Posterior cingulate gyrus (tissue), 11 donors: ENCODE measurements around the gene OR10C1.
"Not testable (repeated sequence)": the region's sequence is repeated elsewhere in the genome, so short reads cannot be mapped to it uniquely, and the experiment has no call there.

ENCODE experiments used
- DNase-seq, 10 donors: peaks; one replicate each; pipeline versions ENCODE4 v3.0.0 to v3.0.0-alpha.2; 2020 to 2021; ENCODE audit warnings: mixed read lengths in 3 of 10
- intact Hi-C: fragments of 100-400 bp; cut with DNase I; formaldehyde crosslinking; loops from one replicate; pipeline ENCODE4 v1.15.1; 2023

Gene OR10C1

GRCh38 chr6:29439006-29439405 lies at the start of gene OR10C1:
Gene OR10C1, plus strand, starts transcription at chr6:29439306. Its CDS starts 710 bp downstream, at chr6:29440016.
- DNase-seq: no peak
- intact Hi-C loops: no loop called here

GRCh38 chr6:29395331-29395730 lies 43.8 kb upstream of the OR10C1 start, which contains the start of gene OR12D2:
Gene OR12D2, plus strand, starts transcription at chr6:29395631. Its CDS starts 1,069 bp downstream, at chr6:29396700.
- no peak for DNase-seq
- intact Hi-C loops: no loop called here

GRCh38 chr6:29399525-29399924 lies 39.6 kb upstream of the OR10C1 start:
- no peak for DNase-seq
- intact Hi-C loops: no loop called here

GRCh38 chr6:29403801-29404200 lies 35.3 kb upstream of the OR10C1 start:
- intact Hi-C loops: no loop called here
- DNase-seq: no peak

GRCh38 chr6:29414588-29414987 lies 24.5 kb upstream of the OR10C1 start, which contains the start of gene OR12D1:
Gene OR12D1, plus strand, starts transcription at chr6:29414928.
- DNase-seq: no peak
- intact Hi-C loops: no loop called here

GRCh38 chr6:29419516-29419915 lies 19.6 kb upstream of the OR10C1 start:
- intact Hi-C loops: no loop called here
- no peak for DNase-seq

GRCh38 chr6:29424168-29424567 lies 14.9 kb upstream of the OR10C1 start:
- intact Hi-C loops: no loop called here
- no peak for DNase-seq

- intact Hi-C loops: no loop called here
Measured at GRCh38 chr6:29424575-29424974, 14.5 kb upstream of the OR10C1 start.

GRCh38 chr6:29425075-29425474 lies 14.0 kb upstream of the OR10C1 start:
- intact Hi-C loops: no loop called here

More at GRCh38 chr6:29424575-29424974, 14.5 kb upstream of the OR10C1 start:
- DNase-seq: no peak

GRCh38 chr6:29426654-29427053 lies 12.5 kb upstream of the OR10C1 start:
- intact Hi-C loops: no loop called here
- DNase-seq: no peak

More at GRCh38 chr6:29425075-29425474, 14.0 kb upstream of the OR10C1 start:
- DNase-seq: no peak

- peak in 1 of 10 donors; percentile 44 for DNase-seq
Measured at GRCh38 chr6:29436730-29437129, 2.4 kb upstream of the OR10C1 start.

GRCh38 chr6:29442719-29443118 lies 3.6 kb downstream of the OR10C1 start:
- DNase-seq: no peak
- intact Hi-C loops: no loop called here

More at GRCh38 chr6:29436730-29437129, 2.4 kb upstream of the OR10C1 start:
- intact Hi-C loops: not testable (repeated sequence)

- DNase-seq, intact Hi-C loops: not testable (repeated sequence)
Measured at GRCh38 chr6:29444031-29444430, 4.9 kb downstream of the OR10C1 start.

GRCh38 chr6:29447670-29448069 lies 8.6 kb downstream of the OR10C1 start:
- intact Hi-C loops: no loop called here
- DNase-seq: no peak

GRCh38 chr6:29451471-29452193 lies 12.5 kb downstream of the OR10C1 start:
- intact Hi-C loops: no loop called here
- DNase-seq: no peak

- DNase-seq: no peak
- intact Hi-C loops: no loop called here
Measured at GRCh38 chr6:29456971-29457370, 17.9 kb downstream of the OR10C1 start, which contains the start of the genes OR11A1 and OR2H1. Gene OR11A1, minus strand, starts transcription at chr6:29457071. Its CDS starts 29,430 bp downstream, at chr6:29427641. Gene OR2H1, plus strand, starts transcription at chr6:29457155. Its CDS starts 4,615 bp downstream, at chr6:29461770.

GRCh38 chr6:29461021-29461814 lies 22.1 kb downstream of the OR10C1 start:
- DNase-seq: no peak
- intact Hi-C loops: no loop called here

- intact Hi-C loops: no loop called here
- DNase-seq: no peak
Measured at GRCh38 chr6:29462022-29462421, 22.9 kb downstream of the OR10C1 start.

- no peak for DNase-seq
- intact Hi-C loops: no loop called here
Measured at GRCh38 chr6:29465279-29465678, 26.2 kb downstream of the OR10C1 start.

GRCh38 chr6:29465801-29466200 lies 26.7 kb downstream of the OR10C1 start:
- DNase-seq: no peak
- intact Hi-C loops: no loop called here

GRCh38 chr6:29466241-29466640 lies 27.1 kb downstream of the OR10C1 start:
- no peak for DNase-seq
- intact Hi-C loops: no loop called here
